Heart left ventricle (tissue), 16 donors: ENCODE data around the gene TMEM132D. TPM values are rescaled to one million over a fixed set of nuclear protein-coding genes. Genes with fewer than 3 reads are reported as not detected.

Source experiments
- ATAC-seq, 4 donors: fragments of 200-7000 bp; cut with Tn5 transposase; one replicate each; pipeline ENCODE4 v1.9.1; 2020 to 2022; ENCODE audit warnings: moderate library complexity in 4 of 4, mild to moderate bottlenecking in 3 of 4, moderate number of reproducible peaks in 1 of 4
- DNase-seq, 5 donors: peaks; one replicate each; pipeline ENCODE4 v3.0.0-alpha.2; 2020
- H3K27ac ChIP-seq, 12 donors: fragments of 200-600 bp; sonication (generic) in 4 of 12; one replicate each; pipeline versions ENCODE4 v1.5.0 to v1.8.0; 2016 to 2022; ENCODE audit warnings: mild to moderate bottlenecking in 2 of 12
- H3K27me3 ChIP-seq, 9 donors: fragments of 200-600 bp; sonication (generic) in 2 of 9; one replicate each; pipeline versions ENCODE4 v1.5.1 to v1.8.0; 2016 to 2022; ENCODE audit warnings: mild to moderate bottlenecking in 3 of 9
- H3K36me3 ChIP-seq, 9 donors: fragments of 200-600 bp; sonication (generic) in 2 of 9; one replicate each; pipeline versions ENCODE4 v1.5.0 to v1.8.0; 2018 to 2022; ENCODE audit warnings: mild to moderate bottlenecking in 2 of 9
- H3K4me1 ChIP-seq, 12 donors: fragments of 200-600 bp; sonication (generic) in 4 of 12; one replicate each; pipeline versions ENCODE4 v1.5.0 to v1.8.0; 2016 to 2022; ENCODE audit warnings: mild to moderate bottlenecking in 3 of 12
- H3K4me3 ChIP-seq, 12 donors: fragments of 200-600 bp; sonication (generic) in 4 of 12; one replicate each; pipeline versions ENCODE4 v1.5.0 to v1.8.0; 2017 to 2022; ENCODE audit warnings: mild to moderate bottlenecking in 9 of 12, moderate library complexity in 4 of 12
- H3K9me3 ChIP-seq, 12 donors: fragments of 200-600 bp; sonication (generic) in 4 of 12; one replicate each; pipeline versions ENCODE4 v1.5.0 to v1.8.0; 2016 to 2022; ENCODE audit warnings: mild to moderate bottlenecking in 1 of 12
- POLR2A ChIP-seq, 2 donors: fragments of 450-650 bp; IDR thresholded peaks; one replicate each; pipeline ENCODE4 v1.6.1; 2017; ENCODE audit warnings: antibody characterized with exemption in 2 of 2, mild to moderate bottlenecking in 2 of 2, moderate library complexity in 2 of 2
- WGBS, 4 donors: extraction: QIAGEN DNeasy Blood & Tissue Kit in 2 of 4; methylation state at CpG; one replicate each; pipeline versions ENCODE4 v1.1.5 to v1.1.7; 2013 to 2018; 5-methylcytosine and 5-hydroxymethylcytosine counted together
- intact Hi-C, 10 donors: fragments of 100-400 bp; cut with DNase I; formaldehyde crosslinking; loops; one replicate each; pipeline versions ENCODE4 v1.11.1 to v1.14.2; 2022
- polyA plus RNA-seq, 2 donors: library from polyadenylated mRNA; stranded (reverse); fragments of 200-250 nt; gene quantifications; one replicate each; pipeline ENCODE4 v1.2.3, GENCODE V29; 2013
- total RNA-seq, 9 donors: library from RNA; depleted of rRNA in 2 of 9; stranded (reverse); fragments of >200 nt in 2 of 9; fragmentation: NEBNext Ultra II Directional in 3 of 9; extraction: Animal tissue kit (Norgen Biotek cat#: 25700) in 3 of 9; gene quantifications; one replicate each; pipeline versions ENCODE4 v1.1.0 to v1.2.4, GENCODE V29; 2016 to 2023
- TF ChIP-seq, protein P1 (sequence below), 12 donors: fragments of 200-600 bp; sonication (generic) in 4 of 12; IDR thresholded peaks; one replicate each; pipeline versions ENCODE4 v1.5.0 to v1.8.0; 2018 to 2022; ENCODE audit warnings: antibody characterized with exemption in 12 of 12, mild to moderate bottlenecking in 5 of 12
- donor health status: ischemic (EF 13 %, LVEDD 7.1; RV severe dilation, severe dysfunction).
- donor health status: healthy with polysubstance abuse.
- donor health status: DM: no; HTN: yes; CAD: no.
- donor health status: DM: no; HTN: no; CAD: no.
- donor health status: ischemic (EF 25% LVEDD 6.9; RV normal size, moderate dysfunction).
- donor health status: ischemic (EF 25% LVEDD 5.7; RV mildly dilated, moderate dysfunction).
- donor health status: healthy.
- donor health status: DM: yes; HTN: yes; CAD: no.
- donor health status: ischemic (EF 35%, LVEDD 5.7; RV mildly dilated, moderate dysfunction).
- donor health status: nonischemic (EF 11% LVEDD 7.7; RV severe dilation, severe dysfunction).
- donor health status: DM: yes; HTN: yes; CAD: no.
- donor health status: PGD.
- donor health status: ischemic (EF 29% LVEDD 5.4; RV normal size, mild dysfunction).
- donor health status: nonischemic (EF 23%, LVEDD 6.1; RV moderate dilation, normal function).

TMEM132D gene
- total and polyA plus RNA-seq, 11 donors: not detected

DNA sequence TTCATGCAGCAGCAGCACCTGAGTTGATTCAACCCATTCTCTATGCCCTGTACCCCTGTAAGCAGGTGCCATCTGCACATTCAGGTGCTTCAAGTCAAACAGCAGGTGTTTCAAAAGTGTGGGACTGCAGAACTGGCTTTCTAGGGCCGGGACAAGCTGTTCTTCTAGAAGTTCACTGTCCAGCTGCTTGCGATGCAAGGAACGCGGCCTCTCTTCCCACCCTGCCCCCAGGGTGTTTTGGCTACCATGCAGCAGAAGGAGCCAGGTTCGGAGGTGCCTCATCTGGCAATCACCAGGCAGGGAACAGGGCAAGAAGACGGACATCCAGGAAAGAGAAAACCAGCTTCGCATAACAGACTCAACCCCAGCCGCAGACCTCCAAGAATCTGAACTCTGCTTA lies 35.2 kb downstream of the TMEM132D start:
- WGBS, 4 donors: 78 to 89% (median 82%) methylated on average over 8 of the region's 8 CpGs
- DNase-seq (no peak), ATAC-seq (no peak)
- Histone ChIP-seq H3K36me3 (no peaks in the 10 kb centered on the region), H3K4me1 (no peaks in the 10 kb centered on the region), H3K27ac (no peak overlapping the region), H3K4me3 (no peak overlapping the region), H3K9me3 (peaks cover 0 to 24% (median 0%) of the 10 kb centered on the region in 12 donors), H3K27me3 (peaks cover 0 to 13% (median 0%) of the 10 kb centered on the region in 9 donors)
- intact Hi-C loops: no loop called here
- TF ChIP-seq, protein P1, sequence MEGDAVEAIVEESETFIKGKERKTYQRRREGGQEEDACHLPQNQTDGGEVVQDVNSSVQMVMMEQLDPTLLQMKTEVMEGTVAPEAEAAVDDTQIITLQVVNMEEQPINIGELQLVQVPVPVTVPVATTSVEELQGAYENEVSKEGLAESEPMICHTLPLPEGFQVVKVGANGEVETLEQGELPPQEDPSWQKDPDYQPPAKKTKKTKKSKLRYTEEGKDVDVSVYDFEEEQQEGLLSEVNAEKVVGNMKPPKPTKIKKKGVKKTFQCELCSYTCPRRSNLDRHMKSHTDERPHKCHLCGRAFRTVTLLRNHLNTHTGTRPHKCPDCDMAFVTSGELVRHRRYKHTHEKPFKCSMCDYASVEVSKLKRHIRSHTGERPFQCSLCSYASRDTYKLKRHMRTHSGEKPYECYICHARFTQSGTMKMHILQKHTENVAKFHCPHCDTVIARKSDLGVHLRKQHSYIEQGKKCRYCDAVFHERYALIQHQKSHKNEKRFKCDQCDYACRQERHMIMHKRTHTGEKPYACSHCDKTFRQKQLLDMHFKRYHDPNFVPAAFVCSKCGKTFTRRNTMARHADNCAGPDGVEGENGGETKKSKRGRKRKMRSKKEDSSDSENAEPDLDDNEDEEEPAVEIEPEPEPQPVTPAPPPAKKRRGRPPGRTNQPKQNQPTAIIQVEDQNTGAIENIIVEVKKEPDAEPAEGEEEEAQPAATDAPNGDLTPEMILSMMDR (IDR thresholded peaks at IDR 0.05): no peak
- TF ChIP-seq POLR2A (IDR thresholded peaks at IDR 0.05): no peak

DNA sequence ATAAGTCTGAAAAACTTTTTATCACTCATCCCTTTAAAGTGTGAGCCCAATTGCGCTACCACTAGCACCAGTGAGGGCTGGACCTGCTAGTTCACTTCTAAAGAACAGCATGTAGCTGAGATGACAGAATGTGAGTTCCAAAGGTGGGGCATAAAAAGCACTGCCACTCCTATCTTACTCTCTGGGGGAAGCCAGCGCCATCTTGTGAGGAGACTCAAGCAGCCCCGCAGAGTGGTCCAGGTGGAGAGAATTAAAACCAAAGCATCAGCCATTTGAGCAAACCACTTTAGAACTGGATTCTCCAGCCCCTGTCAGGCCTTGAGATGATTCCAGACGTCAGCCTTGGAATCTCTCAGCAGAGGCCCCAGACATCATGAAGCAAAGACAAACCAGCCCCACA lies 39.9 kb downstream of the TMEM132D start:
- intact Hi-C loops: no loop called here
- Histone ChIP-seq H3K4me1 (no peaks in the 10 kb centered on the region), H3K27ac (no peak overlapping the region), H3K9me3 (peaks cover 0 to 24% (median 0%) of the 10 kb centered on the region in 12 donors), H3K36me3 (no peaks in the 10 kb centered on the region), H3K27me3 (peaks cover 0 to 6% (median 0%) of the 10 kb centered on the region in 9 donors), H3K4me3 (no peak overlapping the region)
- DNase-seq (no peak), ATAC-seq (no peak)
- no peak for TF ChIP-seq POLR2A (IDR thresholded peaks at IDR 0.05)
- TF ChIP-seq, protein P1 (IDR thresholded peaks at IDR 0.05): no peak
- WGBS, 4 donors: 66 to 71% (median 68%) methylated on average over 4 of the region's 4 CpGs

DNA sequence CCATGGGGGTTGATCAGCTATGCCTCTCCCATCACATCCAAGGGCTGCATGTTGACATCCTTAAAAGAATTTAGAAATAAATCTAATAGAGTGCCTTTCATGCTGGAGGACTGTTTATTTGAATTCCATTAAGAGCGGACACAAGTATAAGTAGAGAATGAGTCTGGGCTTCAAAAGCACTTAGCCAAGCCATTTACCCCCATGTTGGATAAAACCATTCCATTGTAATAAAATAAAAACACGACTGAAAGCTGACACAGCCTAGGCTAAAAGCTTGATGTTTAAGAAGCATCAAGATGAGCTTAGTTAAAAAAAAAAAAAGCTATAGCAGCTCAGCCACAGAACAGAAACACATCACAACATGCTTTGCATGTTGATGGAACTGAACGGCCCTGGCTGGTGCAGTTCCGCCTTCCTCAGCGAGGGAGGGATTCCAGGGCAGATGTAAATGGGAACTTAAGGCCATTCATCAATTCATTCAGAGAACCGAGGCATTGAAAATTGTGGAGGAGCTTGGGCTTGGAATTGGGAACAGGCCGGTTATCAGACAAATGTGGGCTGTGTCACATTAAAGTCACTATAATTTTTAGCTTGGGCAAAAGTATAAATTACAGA lies 41.2 kb downstream of the TMEM132D start:
- no peak for DNase-seq
- WGBS, 4 donors: 56 to 66% (median 61%) methylated on average over 7 of the region's 7 CpGs
- no peak overlapping the region for H3K27ac ChIP-seq
- no peaks in the 10 kb centered on the region for H3K4me1 ChIP-seq
- H3K4me3 ChIP-seq: no peak overlapping the region
- H3K36me3 ChIP-seq: no peaks in the 10 kb centered on the region
- no peak for TF ChIP-seq POLR2A (IDR thresholded peaks at IDR 0.05)
- TF ChIP-seq, protein P1 (IDR thresholded peaks at IDR 0.05): no peak
- peaks cover 0 to 24% (median 0%) of the 10 kb centered on the region in 12 donors for H3K9me3 ChIP-seq
- intact Hi-C loops: no loop called here
- H3K27me3 ChIP-seq: no peaks in the 10 kb centered on the region
- no peak for ATAC-seq

DNA sequence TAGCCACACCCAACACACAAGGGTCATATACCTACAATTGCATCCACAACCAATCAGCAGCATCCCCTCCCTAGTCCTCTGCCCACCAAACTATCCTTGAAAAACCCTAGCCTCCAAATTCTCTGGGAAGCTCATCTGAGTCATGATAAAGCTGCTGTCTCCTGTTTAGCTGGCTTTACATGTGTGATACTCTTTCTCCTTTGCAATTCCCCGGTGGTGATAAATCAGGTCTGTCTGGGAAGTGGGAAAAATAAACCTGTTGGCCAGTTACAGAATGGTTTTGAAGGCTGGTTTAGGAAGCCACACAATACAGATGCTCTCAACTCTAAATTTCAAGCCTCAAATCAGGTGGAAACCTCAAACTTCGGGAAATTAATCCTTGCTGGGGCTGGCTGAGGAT lies 41.9 kb downstream of the TMEM132D start:
- intact Hi-C loops: no loop called here

More for the DNA sequence above, 41.9 kb downstream of the TMEM132D start:
- no peak overlapping the region for H3K4me3 ChIP-seq
- H3K36me3 ChIP-seq: no peaks in the 10 kb centered on the region
- peaks cover 0 to 24% (median 0%) of the 10 kb centered on the region in 12 donors for H3K9me3 ChIP-seq
- DNase-seq (no peak), ATAC-seq (no peak)
- no peak overlapping the region for H3K27ac ChIP-seq
- TF ChIP-seq, protein P1 (IDR thresholded peaks at IDR 0.05): no peak
- no peak for TF ChIP-seq POLR2A (IDR thresholded peaks at IDR 0.05)
- H3K4me1 ChIP-seq: no peaks in the 10 kb centered on the region
- 53 to 75% (median 59%) methylated on average over 2 of the region's 2 CpGs for WGBS, 4 donors
- no peaks in the 10 kb centered on the region for H3K27me3 ChIP-seq
